Activated naive CD4-positive, alpha-beta T cell treated with anti-CD3 and anti-CD28 coated beads, Interleukin-2, amount 10 ng/mL, durations not matched to agents 7 days and 5 days (primary cell): ENCODE measurements around the gene GOLT1A.

Experiments used
- CTCF ChIA-PET: fragments of 350-600 bp; sonication (Branson Sonifier 250); formaldehyde crosslinking; loops from one replicate; lab custom pipeline; 2021; ENCODE audit warnings: antibody characterized with exemption; lab: Charles Lee
- DNase-seq: peaks from one replicate; pipeline ENCODE4 v3.0.0-alpha.2; 2020
- H3K27ac Mint-ChIP-seq: one replicate; pipeline ENCODE4 v1.8.0; 2021; ENCODE audit warnings: mild to moderate bottlenecking, moderate library complexity, mixed read lengths
- H3K27me3 Mint-ChIP-seq: one replicate; pipeline ENCODE4 v1.8.0; 2021; ENCODE audit warnings: mild to moderate bottlenecking, mixed read lengths
- H3K36me3 Mint-ChIP-seq: one replicate; pipeline ENCODE4 v1.8.0; 2021; ENCODE audit warnings: mixed read lengths
- H3K4me1 Mint-ChIP-seq: one replicate; pipeline ENCODE4 v1.8.0; 2021; ENCODE audit warnings: mixed read lengths
- H3K4me3 Mint-ChIP-seq: one replicate; pipeline ENCODE4 v1.8.0; 2021; ENCODE audit warnings: mild to moderate bottlenecking, moderate library complexity, mixed read lengths
- H3K9me3 Mint-ChIP-seq: one replicate; pipeline ENCODE4 v1.8.0; 2021; ENCODE audit warnings: mixed read lengths

GOLT1A gene

DNA sequence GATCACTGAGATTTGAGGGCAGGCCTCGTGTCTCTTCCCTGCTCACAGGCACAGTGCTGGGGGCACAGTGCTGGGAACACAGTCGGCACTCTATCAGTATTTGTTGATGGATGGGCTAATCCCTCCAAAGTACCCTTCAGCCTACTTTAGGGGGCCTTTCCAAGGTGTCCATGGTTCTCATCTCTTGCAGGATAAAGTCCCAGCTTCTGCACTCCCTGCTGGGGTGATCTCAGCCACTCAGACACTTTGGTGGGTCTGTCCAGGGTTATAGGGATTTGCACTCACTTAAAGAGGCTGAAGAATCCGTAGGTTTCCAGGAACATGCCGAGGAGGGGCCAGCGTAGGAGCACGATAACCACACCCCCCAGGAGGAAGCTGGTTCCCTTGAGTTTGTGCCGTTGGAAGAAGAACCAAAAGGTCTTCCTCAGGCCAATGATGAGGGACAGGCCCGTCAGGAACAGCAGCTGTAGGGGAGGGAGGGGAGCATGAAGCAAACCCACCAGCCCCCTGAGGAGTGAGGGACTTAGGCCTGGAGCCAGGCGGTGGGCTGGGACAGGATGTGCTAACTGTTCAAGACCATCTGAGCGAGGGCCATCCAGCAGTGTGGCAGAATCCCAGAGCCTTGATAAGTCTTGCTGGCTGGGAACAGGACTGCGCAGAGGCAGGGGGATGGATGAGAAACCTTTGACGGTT lies 12.3 kb downstream of the GOLT1A start:
- CTCF ChIA-PET = interaction anchor here (1.0 kb wide), 1 partner anchor 13 kb away, joined by 3 read pairs; the partner anchor contains the start of gene GOLT1A
- H3K27me3 Mint-ChIP-seq = peaks cover 43% of the 10 kb centered on the region
- no peaks in the 10 kb centered on the region for H3K4me1 Mint-ChIP-seq
- peak; percentile 1 for DNase-seq
- no peak overlapping the region for H3K27ac Mint-ChIP-seq
- no peaks in the 10 kb centered on the region for H3K36me3 Mint-ChIP-seq
- H3K4me3 Mint-ChIP-seq = no peak overlapping the region
- H3K9me3 Mint-ChIP-seq = no peaks in the 10 kb centered on the region

DNA sequence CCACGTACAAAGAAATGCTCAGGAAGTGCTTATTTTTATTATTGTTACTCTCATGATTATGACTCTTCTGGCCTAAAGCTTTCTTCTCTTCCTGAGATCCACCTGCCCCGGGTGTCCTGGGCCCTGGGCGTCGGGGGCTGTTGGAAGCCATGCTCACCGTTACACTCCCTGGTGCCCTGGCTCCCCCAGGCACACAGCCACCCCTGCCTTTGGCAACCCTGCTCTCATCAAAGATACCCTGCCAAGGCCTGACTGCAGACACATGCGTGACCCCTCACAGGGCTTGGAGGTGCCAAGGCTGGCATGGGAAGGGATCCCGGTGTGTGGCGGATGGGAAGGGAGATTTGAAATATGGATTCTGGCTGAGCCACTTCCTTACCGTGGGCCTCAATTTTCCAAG lies 14.2 kb downstream of the GOLT1A start:
- Mint-ChIP-seq H3K4me1 (no peaks in the 10 kb centered on the region), H3K36me3 (no peaks in the 10 kb centered on the region), H3K27me3 (peaks cover 29% of the 10 kb centered on the region), H3K27ac (no peak overlapping the region), H3K9me3 (peaks cover 5% of the 10 kb centered on the region), H3K4me3 (no peak overlapping the region)
- CTCF ChIA-PET = interaction anchor here (0.8 to 1.8 kb wide), 3 partner anchors 8 to 141 kb away, joined by 3 to 11 read pairs (median 6); no protein-coding TSS in a partner anchor
- no peak for DNase-seq

DNA sequence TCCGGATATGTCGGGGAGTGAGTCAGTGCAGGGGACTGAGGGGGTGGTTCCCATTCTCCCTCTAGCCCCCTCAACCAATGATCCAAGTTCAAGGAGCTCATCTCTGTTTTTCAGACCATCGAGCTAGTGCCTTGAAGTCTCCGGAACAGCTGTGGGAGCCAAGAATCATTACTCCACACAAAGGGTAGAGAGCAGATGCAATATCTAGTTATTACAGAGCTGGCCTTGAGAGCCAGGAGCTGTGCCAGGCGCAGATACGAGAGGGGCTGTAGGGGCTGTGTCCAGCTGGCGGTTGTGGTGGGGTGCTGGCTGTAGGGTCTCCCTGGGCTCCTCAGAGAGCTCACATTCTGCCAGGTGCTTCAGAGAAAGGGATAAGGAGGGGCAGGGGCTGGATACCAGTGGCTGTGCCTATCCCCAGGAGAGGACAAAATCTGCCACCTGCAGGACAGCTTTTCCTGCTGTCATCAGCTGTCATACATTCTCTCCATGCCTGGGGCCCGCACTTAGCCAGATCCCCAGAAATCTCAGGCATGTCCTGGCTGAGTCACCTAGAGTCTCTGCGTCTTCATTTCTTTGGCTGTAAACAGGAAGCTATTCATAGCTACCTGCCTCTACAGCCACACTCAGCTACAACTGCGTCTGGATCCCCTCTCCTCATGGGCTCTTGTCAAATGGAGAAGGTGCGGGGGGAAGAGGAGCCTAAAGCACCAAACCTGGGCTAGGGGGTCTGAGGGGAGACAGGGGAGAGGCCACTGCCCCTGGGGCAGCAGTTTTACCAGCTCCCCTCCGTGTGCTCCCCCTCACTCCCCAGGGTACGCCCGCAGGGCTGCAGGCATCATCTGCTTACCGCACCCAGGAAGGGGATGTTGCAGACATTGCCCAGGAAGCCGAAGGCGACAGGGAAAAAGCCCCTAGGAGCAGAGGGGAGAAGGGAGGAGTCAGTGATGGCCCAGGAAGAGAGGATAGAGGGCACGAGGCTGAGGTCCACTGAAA lies 15.1 kb downstream of the GOLT1A start:
- Mint-ChIP-seq H3K27me3 (peaks cover 31% of the 10 kb centered on the region), H3K4me1 (no peaks in the 10 kb centered on the region), H3K36me3 (no peaks in the 10 kb centered on the region), H3K27ac (no peak overlapping the region), H3K4me3 (no peak overlapping the region), H3K9me3 (peaks cover 5% of the 10 kb centered on the region)
- no peak for DNase-seq
- CTCF ChIA-PET = interaction anchor here (0.6 to 1.8 kb wide), 5 partner anchors 8 to 131 kb away, joined by 3 to 11 read pairs (median 4); no protein-coding TSS in a partner anchor

DNA sequence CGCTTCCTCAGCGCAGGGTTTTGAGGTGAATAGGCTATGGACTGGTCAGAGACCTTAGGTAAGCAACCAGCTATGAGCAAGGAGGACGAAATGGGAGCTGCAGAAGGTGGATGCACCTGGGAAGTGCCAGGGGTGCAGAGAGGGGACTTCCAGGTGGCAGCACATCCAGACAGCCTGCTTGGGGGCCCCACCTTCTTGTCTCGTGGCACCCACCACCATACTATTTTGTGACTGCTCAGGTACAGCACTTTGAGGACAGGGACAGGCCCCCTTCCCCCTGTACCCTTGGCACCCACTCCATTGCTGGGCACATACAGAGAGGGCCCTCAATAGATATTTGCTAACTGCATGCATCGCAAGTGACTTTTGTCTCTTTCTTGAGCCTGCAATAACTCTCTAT lies 16.7 kb downstream of the GOLT1A start:
- Mint-ChIP-seq H3K4me1 (no peaks in the 10 kb centered on the region), H3K9me3 (peaks cover 5% of the 10 kb centered on the region), H3K27ac (no peak overlapping the region), H3K27me3 (peaks cover 31% of the 10 kb centered on the region), H3K4me3 (no peak overlapping the region), H3K36me3 (no peaks in the 10 kb centered on the region)
- CTCF ChIA-PET = no interaction called here
- DNase-seq = no peak

DNA sequence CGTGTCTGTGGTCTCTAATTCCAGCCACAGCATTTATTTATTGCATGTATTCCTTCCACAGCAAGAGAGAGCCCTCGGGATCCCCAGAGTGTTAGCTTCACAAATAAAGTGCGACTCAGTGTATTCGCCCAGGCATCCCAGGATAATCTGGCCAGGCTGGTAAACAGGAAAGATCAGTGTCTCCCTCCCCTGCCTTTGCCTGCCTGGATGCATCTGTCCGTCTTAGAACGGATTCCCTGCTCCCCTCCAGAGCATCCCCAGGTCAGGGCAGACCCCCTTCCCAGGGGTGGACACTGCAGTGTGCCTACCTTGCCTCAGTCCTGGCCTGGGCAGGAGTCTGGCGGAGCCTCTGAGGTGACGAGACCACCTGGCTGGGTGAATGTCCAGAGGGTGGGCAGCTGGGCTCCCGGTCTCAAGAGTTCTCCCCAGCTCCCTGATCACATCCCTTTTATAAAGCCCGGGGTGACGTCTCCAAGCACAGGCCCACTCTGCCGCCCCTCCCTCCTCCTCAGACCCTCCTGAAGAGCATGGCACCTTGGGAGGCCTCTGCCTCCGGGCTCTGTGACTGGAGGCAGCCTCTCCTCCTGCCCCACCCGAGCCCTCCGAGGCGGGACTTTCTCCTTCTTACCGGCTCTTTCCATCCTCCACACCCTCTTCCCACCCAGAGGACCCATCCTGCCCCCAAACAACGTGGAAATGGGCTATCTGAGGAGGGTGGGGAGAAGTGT lies 17.6 kb downstream of the GOLT1A start, which contains the start of gene KISS1:
TSS of gene KISS1 (minus strand) at position 424 of the 728 bp plus-strand sequence. CDS start 3,615 bp downstream, outside the sequence.
- CTCF ChIA-PET = no interaction called here
- Mint-ChIP-seq H3K27me3 (peaks cover 39% of the 10 kb centered on the region), H3K4me1 (no peaks in the 10 kb centered on the region), H3K4me3 (no peak within 1 kb of the TSS), H3K36me3 (no peaks in the 10 kb centered on the region), H3K27ac (no peak within 1 kb of the TSS), H3K9me3 (peaks cover 5% of the 10 kb centered on the region)
- no peak for DNase-seq

DNA sequence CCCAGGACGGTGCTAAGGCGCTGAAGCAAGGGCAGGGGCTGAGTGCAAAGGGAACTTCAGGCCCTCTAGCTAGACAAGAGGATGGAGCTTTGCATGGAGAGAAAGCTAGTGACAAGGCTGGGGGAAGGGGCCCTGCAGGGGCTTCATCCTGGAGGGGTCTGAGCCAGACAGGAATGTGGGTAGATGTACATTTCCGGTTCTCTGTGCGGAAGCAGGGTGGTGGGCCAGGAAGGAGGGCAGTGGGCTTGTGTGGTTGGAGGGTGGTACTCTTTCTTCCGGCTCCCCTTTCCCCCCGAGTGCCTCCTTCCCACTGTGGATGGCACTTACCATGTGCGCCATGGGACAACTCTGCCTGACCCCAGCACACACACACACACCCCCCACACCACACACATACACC lies 19.0 kb downstream of the GOLT1A start:
- Mint-ChIP-seq H3K36me3 (no peaks in the 10 kb centered on the region), H3K4me3 (no peak overlapping the region), H3K27me3 (peaks cover 53% of the 10 kb centered on the region), H3K9me3 (peaks cover 5% of the 10 kb centered on the region), H3K4me1 (peaks cover 2% of the 10 kb centered on the region), H3K27ac (no peak overlapping the region)
- CTCF ChIA-PET = no interaction called here
- DNase-seq = no peak

DNA sequence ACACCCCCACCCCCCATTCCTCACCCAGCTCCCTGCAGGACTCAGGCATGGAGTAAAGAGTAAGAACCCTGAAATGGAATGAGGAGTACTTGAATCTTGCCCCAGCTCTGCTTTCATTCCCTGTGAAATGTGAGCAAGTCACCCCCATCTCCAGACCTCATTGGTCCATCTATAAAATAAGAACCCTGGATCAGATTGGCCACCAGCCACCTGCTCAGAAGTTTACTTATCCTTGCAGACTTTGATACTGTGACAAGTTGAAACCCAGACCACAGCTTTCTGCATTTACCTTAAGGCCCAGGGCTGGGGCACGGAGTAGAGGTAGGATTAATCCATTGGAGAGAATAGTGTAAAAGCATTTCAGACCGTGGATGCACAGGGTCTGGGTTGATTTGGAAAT lies 19.7 kb downstream of the GOLT1A start:
- H3K27ac Mint-ChIP-seq = no peak overlapping the region
- peaks cover 7% of the 10 kb centered on the region for H3K4me1 Mint-ChIP-seq
- no peak for DNase-seq
- no peak overlapping the region for H3K4me3 Mint-ChIP-seq
- CTCF ChIA-PET = no interaction called here
- H3K27me3 Mint-ChIP-seq = peaks cover 60% of the 10 kb centered on the region
- H3K9me3 Mint-ChIP-seq = peaks cover 5% of the 10 kb centered on the region
- H3K36me3 Mint-ChIP-seq = no peaks in the 10 kb centered on the region

DNA sequence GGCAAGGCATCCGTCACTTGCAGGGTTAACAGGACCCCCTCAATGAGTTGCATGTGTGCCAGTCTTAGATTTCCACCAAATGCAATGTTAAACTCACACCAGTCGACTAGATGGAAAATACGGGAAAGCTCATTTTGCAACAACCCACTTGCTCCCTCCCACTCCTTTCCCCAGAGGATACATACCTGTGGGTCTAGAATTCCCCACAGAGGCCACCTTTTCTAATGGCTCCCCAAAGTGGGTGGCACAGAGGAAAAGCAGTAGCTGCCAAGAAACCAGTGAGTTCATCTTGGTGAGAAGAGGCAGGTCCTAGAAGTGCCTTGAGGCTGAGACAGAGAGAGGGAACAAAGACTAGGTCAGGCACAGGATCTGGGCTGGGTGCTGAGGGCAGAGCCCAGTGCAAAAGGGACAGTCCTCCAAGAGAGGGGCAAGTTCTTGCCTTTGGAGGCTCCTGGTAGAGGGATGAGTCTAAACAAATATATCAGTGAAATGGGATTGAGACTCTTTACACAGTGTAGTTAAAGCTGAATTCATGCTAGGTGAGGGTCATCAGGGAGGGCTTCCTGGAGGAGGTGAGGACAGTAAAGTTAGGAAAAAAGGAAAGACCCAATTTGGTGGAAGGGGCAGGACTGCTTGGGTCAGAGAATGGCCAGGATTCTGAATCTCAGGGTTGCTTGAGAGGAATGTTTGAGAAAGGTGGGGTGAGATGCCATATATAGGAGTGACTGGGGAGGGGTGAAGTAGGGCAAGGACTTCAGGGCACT lies 21.0 kb downstream of the GOLT1A start:
- H3K27ac Mint-ChIP-seq = no peak overlapping the region
- no peak for DNase-seq
- peaks cover 7% of the 10 kb centered on the region for H3K4me1 Mint-ChIP-seq
- CTCF ChIA-PET = interaction anchor here (1.0 to 2.3 kb wide), 2 partner anchors 15 to 614 kb away, joined by 3 to 8 read pairs; no protein-coding TSS in a partner anchor
- H3K27me3 Mint-ChIP-seq = peaks cover 66% of the 10 kb centered on the region
- peaks cover 5% of the 10 kb centered on the region for H3K9me3 Mint-ChIP-seq
- no peak overlapping the region for H3K4me3 Mint-ChIP-seq
- H3K36me3 Mint-ChIP-seq = no peaks in the 10 kb centered on the region

DNA sequence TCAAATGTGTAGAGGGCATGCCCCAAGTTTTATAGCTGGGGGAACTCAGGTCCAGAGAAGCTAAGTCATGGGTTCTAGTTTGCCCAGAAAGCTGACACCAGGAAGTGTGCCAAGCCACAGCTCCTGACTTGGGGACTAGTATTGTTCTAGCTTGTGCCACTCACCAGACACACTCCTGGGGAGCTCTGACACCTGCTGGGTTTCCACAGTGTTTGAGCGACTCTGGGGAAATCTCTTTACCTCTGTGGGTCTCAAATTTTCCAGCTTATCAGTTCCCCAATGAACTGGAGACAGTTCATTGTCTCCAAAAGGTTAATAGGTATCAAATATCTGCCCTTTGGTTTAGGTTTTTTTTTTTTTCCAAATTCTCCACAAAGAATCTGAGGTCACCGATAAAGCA lies 21.7 kb downstream of the GOLT1A start:
- peaks cover 73% of the 10 kb centered on the region for H3K27me3 Mint-ChIP-seq
- no peak overlapping the region for H3K4me3 Mint-ChIP-seq
- H3K9me3 Mint-ChIP-seq = peaks cover 5% of the 10 kb centered on the region
- CTCF ChIA-PET = interaction anchor here (0.5 to 2.3 kb wide), 3 partner anchors 15 to 615 kb away, joined by 3 to 8 read pairs (median 4); no protein-coding TSS in a partner anchor
- H3K36me3 Mint-ChIP-seq = no peaks in the 10 kb centered on the region
- no peak overlapping the region for H3K27ac Mint-ChIP-seq
- no peak for DNase-seq
- H3K4me1 Mint-ChIP-seq = peaks cover 7% of the 10 kb centered on the region

DNA sequence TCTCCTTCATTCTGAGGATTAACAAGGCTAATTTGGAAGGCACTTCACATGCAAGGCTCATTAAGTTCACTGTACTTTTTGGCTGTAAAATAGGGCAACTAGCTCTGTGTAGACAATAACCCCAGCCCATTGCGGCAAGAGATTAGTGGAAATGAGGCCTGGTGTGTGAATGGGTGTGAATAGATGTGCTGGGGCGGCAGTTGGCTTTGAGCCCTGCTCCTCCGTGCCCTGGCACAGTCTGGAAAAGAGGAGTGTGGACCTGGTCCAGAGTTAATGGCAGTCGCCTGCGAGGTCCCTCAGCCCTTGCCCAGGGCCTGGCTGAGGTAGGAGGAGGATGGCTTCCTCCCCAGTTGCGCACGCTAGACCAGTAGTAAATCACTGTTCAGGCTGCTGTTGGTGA lies 22.3 kb downstream of the GOLT1A start:
- CTCF ChIA-PET = interaction anchor here (0.5 to 2.3 kb wide), 5 partner anchors 16 to 616 kb away, joined by 3 to 8 read pairs (median 4); no protein-coding TSS in a partner anchor
- DNase-seq = no peak
- Mint-ChIP-seq H3K9me3 (peaks cover 5% of the 10 kb centered on the region), H3K27me3 (peaks cover 79% of the 10 kb centered on the region), H3K36me3 (no peaks in the 10 kb centered on the region), H3K27ac (no peak overlapping the region), H3K4me3 (no peak overlapping the region), H3K4me1 (peaks cover 7% of the 10 kb centered on the region)

DNA sequence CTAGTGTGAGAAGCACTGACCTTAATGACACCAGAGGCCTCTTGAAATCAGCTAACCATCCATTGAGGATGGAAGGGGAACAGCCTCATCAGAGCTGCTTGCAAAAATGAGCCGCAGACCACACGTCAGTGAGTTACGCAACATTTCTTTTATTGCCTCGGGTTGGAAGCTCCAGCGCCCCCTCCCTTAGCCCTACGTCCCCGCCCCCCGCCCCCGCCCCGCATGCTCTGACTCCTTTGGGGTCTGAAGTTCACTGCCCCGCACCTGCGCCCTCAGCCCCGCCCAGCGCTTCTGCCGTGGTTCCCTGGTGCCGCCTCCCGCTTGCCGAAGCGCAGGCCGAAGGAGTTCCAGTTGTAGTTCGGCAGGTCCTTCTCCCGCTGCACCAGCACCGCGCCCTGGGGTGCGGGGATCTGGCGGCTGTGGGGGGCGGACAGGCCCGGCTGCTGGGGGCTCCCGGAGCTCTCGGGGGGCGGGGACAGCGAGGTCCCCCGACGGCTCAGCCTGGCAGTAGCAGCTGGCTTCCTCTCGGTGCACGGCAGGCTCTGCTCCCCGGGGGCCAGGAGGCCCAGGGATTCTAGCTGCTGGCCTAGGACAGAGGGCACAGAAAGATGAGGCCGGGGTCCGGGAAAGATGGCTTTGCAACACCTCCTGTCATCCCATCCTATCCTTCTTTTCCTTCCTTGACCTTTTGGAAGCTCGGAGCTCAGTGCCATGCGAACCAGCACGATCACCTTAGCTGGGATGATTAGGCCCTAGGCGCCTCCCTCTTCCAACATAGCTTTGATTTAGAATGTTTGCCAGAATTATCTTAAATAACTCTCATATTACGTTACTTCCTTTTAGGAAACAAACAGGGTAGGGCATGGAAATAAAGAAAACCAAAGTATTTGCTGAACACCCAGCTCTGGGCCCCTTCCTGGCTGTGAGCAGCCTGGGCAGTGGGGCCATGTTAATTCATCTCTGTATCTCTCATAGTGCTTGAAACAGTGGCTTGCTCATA lies 23.3 kb downstream of the GOLT1A start:
- no peak overlapping the region for H3K4me3 Mint-ChIP-seq
- H3K4me1 Mint-ChIP-seq = peaks cover 7% of the 10 kb centered on the region
- peaks cover 86% of the 10 kb centered on the region for H3K27me3 Mint-ChIP-seq
- CTCF ChIA-PET = interaction anchor here (1.0 to 2.3 kb wide), 6 partner anchors 16 to 173 kb away, joined by 3 to 8 read pairs (median 5); no protein-coding TSS in a partner anchor
- peaks cover 5% of the 10 kb centered on the region for H3K9me3 Mint-ChIP-seq
- H3K36me3 Mint-ChIP-seq = no peaks in the 10 kb centered on the region
- no peak overlapping the region for H3K27ac Mint-ChIP-seq
- no peak for DNase-seq
